ENCODE results near the gene MACROD2.

- TF ChIP-seq CTCF (IDR thresholded peaks at IDR 0.05; ENCODE audit: low read depth, low read length, missing input control) = no peak
- no peak for TF ChIP-seq ATF3 (IDR thresholded peaks at IDR 0.05)
- no peak for TF ChIP-seq SP1 (IDR thresholded peaks at IDR 0.05)
- TF ChIP-seq JUND (IDR thresholded peaks at IDR 0.05) = no peak
- no peak for TF ChIP-seq RAD21 (IDR thresholded peaks at IDR 0.05)
- no peak for TF ChIP-seq EGR1 (IDR thresholded peaks at IDR 0.05; ENCODE audit: low read depth in 2 of 2)
- no peak for TF ChIP-seq REST (IDR thresholded peaks at IDR 0.05)
- no peak for TF ChIP-seq RXRA (IDR thresholded peaks at IDR 0.05)
- no peak for TF ChIP-seq MAX (IDR thresholded peaks at IDR 0.05)
- no peak for TF ChIP-seq HNF4A (conservative IDR thresholded peaks at IDR 0.05)
- TF ChIP-seq HNF4G (IDR thresholded peaks at IDR 0.05) = no peak
- TF ChIP-seq YY1 (IDR thresholded peaks at IDR 0.05) = no peak
Measured at GRCh38 chr20:15030826-15031225, 1035.5 kb downstream of the MACROD2 start.

Measured in liver (tissue), 3 donors.